ENCODE data around the gene SLC8A3.

DNA sequence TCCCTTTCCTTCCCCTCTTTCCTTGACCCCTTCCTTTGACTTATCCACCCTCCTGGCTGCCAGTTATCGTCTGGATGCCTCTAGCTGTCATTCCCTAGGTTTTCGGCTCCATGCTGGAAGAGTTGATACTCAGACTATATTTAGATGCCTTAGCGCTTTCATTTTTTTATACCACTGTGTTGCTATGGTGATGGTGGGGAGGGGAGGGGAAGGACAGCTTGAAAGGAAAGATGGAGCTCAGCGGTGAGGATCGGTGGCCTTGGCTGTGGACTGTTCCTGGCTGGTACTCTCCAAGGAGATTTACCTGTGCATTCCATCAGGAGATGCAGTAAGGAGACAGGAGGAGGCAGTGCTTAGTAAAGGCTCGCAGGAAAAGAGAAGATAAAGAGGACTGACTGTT, 108.7 kb downstream of the SLC8A3 start:
- no peak for TF ChIP-seq TCF7L2 (IDR thresholded peaks at IDR 0.05; ENCODE audit: borderline replicate concordance, extremely low read depth, insufficient read depth, insufficient read length)
- TF ChIP-seq CTCF (IDR thresholded peaks at IDR 0.05 in 2 of 3, conservative IDR thresholded peaks at IDR 0.05 in 1 of 3; ENCODE audit: borderline replicate concordance in 1 of 3, insufficient read depth in 1 of 3, low read depth in 2 of 3, low read length in 2 of 3), result no peak
- TF ChIP-seq POLR2A (IDR thresholded peaks at IDR 0.05; ENCODE audit: borderline replicate concordance, extremely low read depth, insufficient read depth, insufficient read length), result no peak
- TF ChIP-seq ZNF274 (IDR thresholded peaks at IDR 0.05; ENCODE audit: low read depth, low read length), result no peak
- no peak for TF ChIP-seq EZH2 (IDR thresholded peaks at IDR 0.05)
- TF ChIP-seq POLR2AphosphoS5 (IDR thresholded peaks at IDR 0.05; ENCODE audit: low read depth, low read length), result no peak
- TF ChIP-seq EZH2phosphoT487 (IDR thresholded peaks at IDR 0.05; ENCODE audit: borderline replicate concordance), result no peak
